ENCODE results near the gene CLEC11A. TPM values are rescaled to one million over a fixed set of nuclear protein-coding genes. Genes with fewer than 3 reads are reported as not detected.
A peak's percentile ranks its signal among the peaks of the same experiment; 100 is the strongest.

The CLEC11A gene
- total RNA-seq, 2 experiments from 2014 or later: 2.0 to 4.5 TPM

DNA sequence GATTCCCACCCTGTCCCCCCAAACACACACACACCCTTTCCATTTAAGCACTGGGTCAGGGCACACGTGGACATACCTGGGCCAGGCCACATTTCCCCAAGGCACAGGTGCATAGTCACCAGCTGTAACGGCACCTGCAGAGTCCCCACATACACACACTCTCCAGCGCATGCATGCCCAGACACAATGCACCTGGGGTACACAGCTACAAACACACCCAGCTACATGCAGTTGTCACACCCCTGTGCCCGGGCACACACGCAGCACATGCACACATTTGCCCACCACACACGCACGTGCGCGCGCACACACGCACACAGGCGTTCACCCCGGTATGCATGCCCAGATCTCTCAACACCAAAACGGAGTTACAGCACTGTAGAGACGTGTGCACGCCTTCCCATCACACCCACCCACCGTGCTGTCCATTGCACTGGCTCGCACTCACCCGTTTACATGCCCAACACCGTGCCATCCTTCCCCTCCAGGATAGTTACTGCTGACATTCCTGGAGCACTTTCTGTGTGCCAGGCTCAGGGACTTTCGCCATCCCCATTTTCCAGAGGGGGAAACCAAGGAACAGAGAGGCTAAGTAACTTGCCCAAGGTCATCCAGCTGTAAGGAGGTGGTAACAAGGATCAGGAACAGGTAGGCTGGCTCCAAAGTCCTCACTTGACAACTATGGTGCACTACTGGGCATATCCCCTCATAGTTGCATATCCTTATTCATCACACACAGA is 2.8 kb upstream of the CLEC11A start:
- H3K9me2 ChIP-seq (ENCODE audit: insufficient read depth, low read length): no peaks in the 10 kb centered on the region
- H3K4me2 ChIP-seq (ENCODE audit: low read length): peak overlapping the region; percentile 26; the same call in 1 of the 2 replicates
- H3K4me1 ChIP-seq (ENCODE audit: insufficient read depth, low read length, poor library complexity, severe bottlenecking): peaks cover 21% of the 10 kb centered on the region
- H3K9me3 ChIP-seq (ENCODE audit: low read length): no peaks in the 10 kb centered on the region
- H2AFZ ChIP-seq (ENCODE audit: low read length): no peak overlapping the region
- no TSS peak for BruUV-seq (replicated peaks)
- no peaks in the 10 kb centered on the region for H3K36me3 ChIP-seq (ENCODE audit: insufficient read depth, low read length)
- intact Hi-C loops (cut with micrococcal nuclease; ENCODE audit: unreplicated experiment): no loop called here
- DNase-seq (ENCODE audit: low spot score): peak; percentile 41
- H3K27ac ChIP-seq (ENCODE audit: low read depth, low read length, poor library complexity, severe bottlenecking): no peak overlapping the region
- CTCF ChIA-PET (ENCODE audit: unreplicated experiment): no interaction called here
- no peaks in the 10 kb centered on the region for H4K20me1 ChIP-seq (ENCODE audit: insufficient read depth, low read length)
- H3K79me2 ChIP-seq (ENCODE audit: insufficient read depth, low read depth, low read length): no peaks in the 10 kb centered on the region
- TF ChIP-seq EZH2phosphoT487 (IDR thresholded peaks at IDR 0.05; ENCODE audit: borderline replicate concordance, low read depth, low read length): no peak
- TF ChIP-seq, protein P1, sequence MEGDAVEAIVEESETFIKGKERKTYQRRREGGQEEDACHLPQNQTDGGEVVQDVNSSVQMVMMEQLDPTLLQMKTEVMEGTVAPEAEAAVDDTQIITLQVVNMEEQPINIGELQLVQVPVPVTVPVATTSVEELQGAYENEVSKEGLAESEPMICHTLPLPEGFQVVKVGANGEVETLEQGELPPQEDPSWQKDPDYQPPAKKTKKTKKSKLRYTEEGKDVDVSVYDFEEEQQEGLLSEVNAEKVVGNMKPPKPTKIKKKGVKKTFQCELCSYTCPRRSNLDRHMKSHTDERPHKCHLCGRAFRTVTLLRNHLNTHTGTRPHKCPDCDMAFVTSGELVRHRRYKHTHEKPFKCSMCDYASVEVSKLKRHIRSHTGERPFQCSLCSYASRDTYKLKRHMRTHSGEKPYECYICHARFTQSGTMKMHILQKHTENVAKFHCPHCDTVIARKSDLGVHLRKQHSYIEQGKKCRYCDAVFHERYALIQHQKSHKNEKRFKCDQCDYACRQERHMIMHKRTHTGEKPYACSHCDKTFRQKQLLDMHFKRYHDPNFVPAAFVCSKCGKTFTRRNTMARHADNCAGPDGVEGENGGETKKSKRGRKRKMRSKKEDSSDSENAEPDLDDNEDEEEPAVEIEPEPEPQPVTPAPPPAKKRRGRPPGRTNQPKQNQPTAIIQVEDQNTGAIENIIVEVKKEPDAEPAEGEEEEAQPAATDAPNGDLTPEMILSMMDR (conservative IDR thresholded peaks at IDR 0.05; ENCODE audit: low read length): no peak
- no peak overlapping the region for H3K4me3 ChIP-seq (ENCODE audit: low read depth, low read length, poor library complexity, severe bottlenecking)
- POLR2A ChIA-PET: no interaction called here

DNA sequence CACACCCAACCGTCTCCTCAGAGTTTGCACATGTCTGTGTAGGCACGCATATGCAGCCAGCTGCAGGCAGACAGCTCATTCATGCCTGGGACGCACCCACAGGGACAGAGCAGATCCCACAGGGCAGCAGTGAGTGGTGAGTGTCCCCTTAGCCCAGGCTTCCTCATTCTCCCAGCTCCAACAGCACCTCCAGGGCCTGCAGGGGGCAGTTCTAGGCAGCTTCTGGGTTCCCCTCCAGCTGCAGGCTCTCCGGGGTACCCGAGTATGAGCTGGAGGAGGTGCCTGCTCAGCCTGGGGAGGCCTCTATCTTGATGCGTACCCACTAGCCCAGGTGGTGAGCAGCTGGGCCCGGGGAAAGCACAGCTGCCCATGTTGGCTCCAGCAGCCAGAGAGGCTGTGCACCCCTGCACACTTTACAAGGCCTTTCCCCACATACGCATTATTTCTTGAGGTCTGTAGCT is 2.2 kb upstream of the CLEC11A start:
- CTCF ChIA-PET (ENCODE audit: unreplicated experiment): no interaction called here
- Histone ChIP-seq H3K9me2 (ENCODE audit: insufficient read depth, low read length) (no peaks in the 10 kb centered on the region), H3K4me1 (ENCODE audit: insufficient read depth, low read length, poor library complexity, severe bottlenecking) (peaks cover 26% of the 10 kb centered on the region), H3K79me2 (ENCODE audit: insufficient read depth, low read depth, low read length) (no peaks in the 10 kb centered on the region), H3K36me3 (ENCODE audit: insufficient read depth, low read length) (no peaks in the 10 kb centered on the region), H3K4me3 (ENCODE audit: low read depth, low read length, poor library complexity, severe bottlenecking) (no peak overlapping the region), H4K20me1 (ENCODE audit: insufficient read depth, low read length) (no peaks in the 10 kb centered on the region), H3K27ac (ENCODE audit: low read depth, low read length, poor library complexity, severe bottlenecking) (no peak overlapping the region), H3K4me2 (ENCODE audit: low read length) (no peak overlapping the region), H2AFZ (ENCODE audit: low read length) (no peak overlapping the region), H3K9me3 (ENCODE audit: low read length) (no peaks in the 10 kb centered on the region)
- no TSS peak for BruUV-seq (replicated peaks)
- TF ChIP-seq, protein P1 (conservative IDR thresholded peaks at IDR 0.05; ENCODE audit: low read length): 0 out of 2 replicates have a peak, but pooled peaks have one; percentile 18
- TF ChIP-seq EZH2phosphoT487 (IDR thresholded peaks at IDR 0.05; ENCODE audit: borderline replicate concordance, low read depth, low read length): no peak
- intact Hi-C loops (cut with micrococcal nuclease; ENCODE audit: unreplicated experiment): no loop called here
- POLR2A ChIA-PET: no interaction called here
- no peak for DNase-seq (ENCODE audit: low spot score)

DNA sequence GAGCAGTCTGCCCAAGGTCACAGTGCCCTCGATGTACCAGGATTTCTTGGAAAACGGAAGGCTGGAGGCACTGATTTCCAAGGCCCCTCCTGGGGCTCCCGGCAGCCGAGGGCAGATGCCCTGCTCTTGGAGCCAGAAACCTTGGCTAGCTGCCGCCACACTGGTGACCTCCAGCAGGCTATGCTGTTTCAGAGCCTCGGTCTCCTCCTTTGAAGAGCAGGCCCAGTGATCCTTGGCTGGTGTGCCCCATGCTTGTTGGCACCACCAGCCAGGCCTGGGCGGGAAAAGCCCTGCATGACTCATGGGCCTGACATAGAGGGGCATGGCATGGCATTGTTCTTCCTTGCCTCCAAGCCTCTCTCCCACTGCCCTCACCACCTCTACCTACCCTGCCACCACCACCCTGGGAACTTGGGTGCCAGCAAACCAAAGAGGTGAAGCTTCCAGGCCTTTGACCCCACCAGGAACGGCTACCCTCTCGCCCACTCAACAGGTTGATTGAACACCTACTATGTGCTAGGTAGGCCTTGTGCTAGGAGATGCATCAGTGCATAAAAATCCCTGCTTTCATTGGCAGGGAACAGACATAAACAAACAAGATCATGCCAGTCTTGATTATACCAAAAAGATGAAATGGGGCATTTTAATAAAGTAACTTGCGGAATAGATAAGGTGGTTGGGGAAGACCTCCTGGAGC is 1.6 kb upstream of the CLEC11A start:
- H3K27ac ChIP-seq (ENCODE audit: low read depth, low read length, poor library complexity, severe bottlenecking): no peak overlapping the region
- no peak overlapping the region for H3K4me3 ChIP-seq (ENCODE audit: low read depth, low read length, poor library complexity, severe bottlenecking)
- H2AFZ ChIP-seq (ENCODE audit: low read length): no peak overlapping the region
- H3K4me1 ChIP-seq (ENCODE audit: insufficient read depth, low read length, poor library complexity, severe bottlenecking): peaks cover 32% of the 10 kb centered on the region
- H3K4me2 ChIP-seq (ENCODE audit: low read length): no peak overlapping the region
- no peak for DNase-seq (ENCODE audit: low spot score)
- TF ChIP-seq, protein P1 (conservative IDR thresholded peaks at IDR 0.05; ENCODE audit: low read length): no peak
- TF ChIP-seq EZH2phosphoT487 (IDR thresholded peaks at IDR 0.05; ENCODE audit: borderline replicate concordance, low read depth, low read length): no peak
- intact Hi-C loops (cut with micrococcal nuclease; ENCODE audit: unreplicated experiment): no loop called here
- H3K9me3 ChIP-seq (ENCODE audit: low read length): no peaks in the 10 kb centered on the region
- POLR2A ChIA-PET: interaction anchor here (0.6 kb wide), 1 partner anchor 60 kb away, joined by 8 read pairs; no protein-coding TSS in a partner anchor
- CTCF ChIA-PET (ENCODE audit: unreplicated experiment): no interaction called here
- H3K9me2 ChIP-seq (ENCODE audit: insufficient read depth, low read length): no peaks in the 10 kb centered on the region
- H3K36me3 ChIP-seq (ENCODE audit: insufficient read depth, low read length): no peaks in the 10 kb centered on the region
- H4K20me1 ChIP-seq (ENCODE audit: insufficient read depth, low read length): no peaks in the 10 kb centered on the region
- no peaks in the 10 kb centered on the region for H3K79me2 ChIP-seq (ENCODE audit: insufficient read depth, low read depth, low read length)
- BruUV-seq (replicated peaks): no TSS peak

Measured in OCI-LY7 (cell line).